Measurements from ENCODE around the gene VEGFC.

Gene VEGFC

DNA sequence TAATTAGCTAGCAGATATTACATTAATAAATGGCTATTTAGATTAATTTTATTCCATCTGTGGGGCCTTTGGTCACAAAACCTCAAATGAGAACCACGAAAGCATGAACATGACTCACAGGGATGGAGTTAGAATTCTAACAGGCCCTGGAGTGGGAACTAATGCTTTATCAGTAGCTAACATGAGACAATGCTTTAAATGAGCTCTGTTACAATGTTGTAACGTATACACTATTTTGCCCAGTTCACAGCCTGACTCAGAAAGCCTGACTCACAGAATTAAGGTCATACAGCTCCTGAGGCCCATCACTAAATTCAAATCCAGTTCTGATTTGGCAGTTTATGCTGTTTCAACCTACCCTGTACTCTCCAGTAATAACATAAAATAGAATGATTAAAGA, 23.2 kb downstream of the VEGFC start:
- no peaks in the 10 kb centered on the region; the same call in 1 of the 2 replicates for H3K4me1 ChIP-seq
- no peak for DNase-seq (ENCODE audit: low spot score in 2 of 2)
- no peak overlapping the region for H3K4me3 ChIP-seq
- in situ Hi-C loops (cut with MboI; ENCODE audit: low sequenced_read_pairs): no loop called here
- no peaks in the 10 kb centered on the region for H3K9me3 ChIP-seq
- H3K27me3 ChIP-seq (ENCODE audit: low read depth): no peaks in the 10 kb centered on the region
- no peaks in the 10 kb centered on the region for H3K36me3 ChIP-seq (replicated peaks)

DNA sequence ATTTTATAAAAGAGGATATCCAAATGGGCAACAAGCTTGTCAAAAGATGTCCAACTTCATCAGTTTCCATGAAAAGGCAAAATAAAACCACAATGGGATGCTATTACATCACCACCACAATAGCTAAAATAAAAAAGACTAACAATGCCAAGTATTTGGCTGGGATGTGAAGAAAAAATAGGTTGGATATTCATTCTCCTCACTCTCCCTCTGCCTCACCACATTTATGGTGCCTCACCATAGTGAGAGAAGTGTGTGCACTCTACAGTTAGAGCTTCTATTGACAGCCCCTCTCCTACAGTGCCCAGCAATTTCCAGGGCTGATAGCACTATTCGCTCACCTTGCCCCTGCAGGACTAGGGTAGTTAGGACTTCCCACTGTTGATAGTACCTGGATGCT, 25.5 kb downstream of the VEGFC start:
- no peaks in the 10 kb centered on the region; the same call in 1 of the 2 replicates for H3K4me1 ChIP-seq
- H3K36me3 ChIP-seq (replicated peaks): no peaks in the 10 kb centered on the region
- H3K4me3 ChIP-seq: no peak overlapping the region
- H3K27me3 ChIP-seq (ENCODE audit: low read depth): no peaks in the 10 kb centered on the region
- DNase-seq (ENCODE audit: low spot score in 2 of 2): no peak
- in situ Hi-C loops (cut with MboI; ENCODE audit: low sequenced_read_pairs): no loop called here
- H3K9me3 ChIP-seq: no peaks in the 10 kb centered on the region

DNA sequence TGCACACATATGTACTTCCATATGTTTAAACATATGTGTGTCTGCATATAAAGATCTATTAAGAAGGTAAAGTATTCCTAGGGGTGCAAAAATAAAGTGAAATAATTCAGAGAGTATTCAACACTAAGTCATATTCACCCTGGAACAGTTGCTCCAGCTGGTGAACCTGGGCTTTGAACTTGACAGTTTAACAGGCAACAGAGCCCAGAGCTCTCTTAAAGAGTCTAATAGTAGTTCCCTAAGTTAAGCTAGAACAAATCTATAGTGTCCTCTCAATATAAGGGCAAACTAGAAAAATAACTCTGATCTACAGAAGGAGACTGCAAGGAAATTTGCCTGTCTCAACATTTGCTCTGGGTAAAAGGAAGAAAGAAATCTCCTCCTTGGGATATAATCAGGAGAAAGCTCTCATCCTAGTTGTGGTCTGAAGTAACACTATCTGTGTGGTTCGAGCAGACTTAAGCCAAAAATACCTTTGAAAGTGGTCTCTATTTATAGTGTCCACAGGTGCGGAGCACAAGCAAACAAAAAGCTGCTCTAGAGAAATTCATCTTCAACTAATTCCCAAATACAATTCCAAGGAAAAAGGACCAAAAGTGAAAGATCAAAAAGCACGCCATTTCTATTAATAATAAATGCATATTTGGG, 29.9 kb downstream of the VEGFC start:
- in situ Hi-C loops (cut with MboI; ENCODE audit: low sequenced_read_pairs): no loop called here
- Histone ChIP-seq H3K4me3 (no peak overlapping the region), H3K36me3 (replicated peaks) (no peaks in the 10 kb centered on the region), H3K4me1 (no peaks in the 10 kb centered on the region), H3K9me3 (no peaks in the 10 kb centered on the region), H3K27me3 (ENCODE audit: low read depth) (no peaks in the 10 kb centered on the region)
- no peak for DNase-seq (ENCODE audit: low spot score in 2 of 2)

DNA sequence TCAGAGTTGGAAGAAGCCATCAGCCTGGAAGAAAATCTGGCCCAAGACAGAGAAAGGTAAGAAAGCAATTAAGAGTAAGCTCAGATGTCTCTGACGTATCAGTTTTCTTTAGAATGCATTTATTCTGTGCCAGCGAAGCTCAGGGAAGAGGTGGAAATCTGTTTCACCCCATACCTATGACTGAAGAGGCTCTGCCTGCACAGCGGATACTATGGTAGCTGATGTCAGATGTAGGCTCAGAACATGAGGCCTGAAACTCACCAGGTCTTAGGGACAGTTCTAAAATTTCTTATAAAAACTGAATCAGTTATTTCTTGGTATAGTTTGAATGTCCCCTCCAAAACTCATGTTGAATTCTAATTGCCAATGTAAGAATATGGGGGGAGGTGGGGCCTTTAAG, 30.9 kb downstream of the VEGFC start:
- Histone ChIP-seq H3K4me1 (no peaks in the 10 kb centered on the region), H3K27me3 (ENCODE audit: low read depth) (no peaks in the 10 kb centered on the region), H3K4me3 (no peak overlapping the region), H3K36me3 (replicated peaks) (no peaks in the 10 kb centered on the region), H3K9me3 (no peaks in the 10 kb centered on the region)
- in situ Hi-C loops (cut with MboI; ENCODE audit: low sequenced_read_pairs): no loop called here
- DNase-seq (ENCODE audit: low spot score in 2 of 2): no peak

DNA sequence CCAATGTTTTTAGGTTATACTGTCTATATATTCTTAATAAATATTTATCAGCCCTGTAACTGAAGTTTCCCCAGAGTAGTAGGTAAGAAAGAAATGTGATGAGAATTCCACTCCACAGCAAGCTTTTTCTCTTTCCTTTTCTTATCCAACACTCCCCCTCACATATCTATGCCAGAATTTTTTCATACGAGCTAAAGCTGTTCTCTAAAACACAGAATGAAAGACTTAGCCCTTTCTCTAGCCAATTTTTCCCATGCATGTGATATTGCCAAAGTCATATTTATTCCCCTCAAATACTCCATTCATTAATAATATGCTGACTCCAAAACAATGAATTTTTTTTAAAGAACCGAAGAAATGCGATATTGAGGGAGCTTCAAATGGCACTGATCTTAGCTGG, 32.3 kb downstream of the VEGFC start:
- no peak overlapping the region for H3K4me3 ChIP-seq
- no peaks in the 10 kb centered on the region for H3K9me3 ChIP-seq
- no peaks in the 10 kb centered on the region for H3K27me3 ChIP-seq (ENCODE audit: low read depth)
- no peaks in the 10 kb centered on the region for H3K4me1 ChIP-seq
- in situ Hi-C loops (cut with MboI; ENCODE audit: low sequenced_read_pairs): no loop called here
- no peak for DNase-seq (ENCODE audit: low spot score in 2 of 2)
- H3K36me3 ChIP-seq (replicated peaks): no peaks in the 10 kb centered on the region

DNA sequence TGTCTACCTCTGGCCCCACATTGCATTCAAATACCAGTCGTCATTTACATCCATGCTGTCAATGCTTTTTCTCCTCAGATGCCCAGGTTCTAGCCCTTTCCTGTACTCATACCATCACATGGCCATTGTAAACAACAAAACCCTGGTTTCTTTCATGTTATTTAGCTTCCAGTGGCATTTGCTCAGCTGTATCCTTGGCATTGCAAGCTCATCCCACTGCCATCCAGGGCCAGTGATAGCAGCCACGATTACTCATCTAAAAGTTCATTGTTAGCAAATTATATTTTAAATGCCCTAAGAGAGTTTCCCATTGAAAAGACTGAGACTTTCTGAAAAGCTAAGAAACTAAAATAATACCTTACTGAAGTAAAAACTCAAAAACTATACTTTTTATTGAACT, 34.0 kb downstream of the VEGFC start:
- H3K4me1 ChIP-seq: no peaks in the 10 kb centered on the region
- DNase-seq (ENCODE audit: low spot score in 2 of 2): no peak
- no peaks in the 10 kb centered on the region for H3K36me3 ChIP-seq (replicated peaks)
- no peak overlapping the region for H3K4me3 ChIP-seq
- no peaks in the 10 kb centered on the region for H3K27me3 ChIP-seq (ENCODE audit: low read depth)
- H3K9me3 ChIP-seq: no peaks in the 10 kb centered on the region
- in situ Hi-C loops (cut with MboI; ENCODE audit: low sequenced_read_pairs): no loop called here

DNA sequence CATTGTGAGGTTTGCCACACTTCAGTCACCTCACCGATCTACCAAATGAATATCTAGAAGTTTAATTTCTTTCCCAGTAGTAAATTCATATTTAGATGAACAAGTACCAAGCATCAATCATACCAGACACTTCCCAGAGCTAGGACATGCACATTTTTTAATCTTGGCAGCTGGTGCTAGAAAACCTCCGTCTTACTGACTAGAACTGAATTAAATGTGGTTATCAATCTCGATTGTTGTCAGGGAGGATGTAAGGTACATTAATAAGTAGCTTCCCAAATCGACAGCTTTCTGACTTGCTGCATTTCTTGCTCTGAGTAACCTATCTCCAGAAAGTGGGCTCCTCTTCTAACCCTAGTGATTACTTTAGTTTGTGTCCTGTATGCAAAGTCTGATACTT, 34.4 kb downstream of the VEGFC start:
- Histone ChIP-seq H3K9me3 (no peaks in the 10 kb centered on the region), H3K4me1 (no peaks in the 10 kb centered on the region), H3K36me3 (replicated peaks) (no peaks in the 10 kb centered on the region), H3K4me3 (no peak overlapping the region), H3K27me3 (ENCODE audit: low read depth) (no peaks in the 10 kb centered on the region)
- no peak for DNase-seq (ENCODE audit: low spot score in 2 of 2)
- in situ Hi-C loops (cut with MboI; ENCODE audit: low sequenced_read_pairs): no loop called here

DNA sequence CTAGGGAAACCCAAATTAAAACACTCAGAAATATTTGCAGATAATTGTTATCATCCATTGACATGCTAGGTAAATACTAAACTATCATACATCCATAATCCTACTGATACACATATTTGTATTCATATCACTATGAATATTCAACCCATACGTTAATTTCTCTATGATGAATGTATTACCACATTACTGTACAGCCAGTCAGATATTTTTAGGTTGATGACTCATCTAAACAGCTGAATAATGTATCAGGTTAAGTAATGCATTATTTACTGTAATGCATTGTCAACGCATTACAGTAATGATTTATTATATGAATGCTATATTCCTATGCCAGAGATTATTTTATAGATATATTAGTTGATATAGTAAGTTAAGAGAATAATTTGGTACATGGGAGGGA, 37.1 kb downstream of the VEGFC start:
- no peaks in the 10 kb centered on the region for H3K4me1 ChIP-seq
- no peak for DNase-seq (ENCODE audit: low spot score in 2 of 2)
- in situ Hi-C loops (cut with MboI; ENCODE audit: low sequenced_read_pairs): no loop called here
- no peaks in the 10 kb centered on the region for H3K27me3 ChIP-seq (ENCODE audit: low read depth)
- H3K9me3 ChIP-seq: no peaks in the 10 kb centered on the region
- H3K4me3 ChIP-seq: no peak overlapping the region
- H3K36me3 ChIP-seq (replicated peaks): no peaks in the 10 kb centered on the region

DNA sequence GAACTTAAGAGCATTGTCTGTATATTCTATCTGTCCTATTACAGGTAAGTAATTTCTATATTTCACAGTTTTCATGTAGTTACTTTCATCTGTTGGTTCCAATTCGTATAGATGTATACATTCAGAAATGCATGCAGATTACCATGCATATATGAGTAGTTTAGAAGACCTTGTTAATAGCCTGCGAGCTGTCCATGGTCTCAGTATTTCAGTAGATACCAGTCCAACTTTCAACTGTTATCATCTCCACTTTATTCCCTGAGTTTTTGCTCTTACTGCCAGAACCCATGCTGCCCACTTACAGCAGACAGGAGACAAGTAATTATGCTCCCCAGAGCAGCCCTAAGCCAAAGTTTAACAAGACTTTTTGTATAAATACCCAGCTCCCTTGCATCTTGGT, 37.7 kb downstream of the VEGFC start:
- no peak for DNase-seq (ENCODE audit: low spot score in 2 of 2)
- H3K4me3 ChIP-seq: no peak overlapping the region
- H3K4me1 ChIP-seq: no peaks in the 10 kb centered on the region
- in situ Hi-C loops (cut with MboI; ENCODE audit: low sequenced_read_pairs): no loop called here
- H3K9me3 ChIP-seq: no peaks in the 10 kb centered on the region
- H3K27me3 ChIP-seq (ENCODE audit: low read depth): no peaks in the 10 kb centered on the region
- no peaks in the 10 kb centered on the region for H3K36me3 ChIP-seq (replicated peaks)

DNA sequence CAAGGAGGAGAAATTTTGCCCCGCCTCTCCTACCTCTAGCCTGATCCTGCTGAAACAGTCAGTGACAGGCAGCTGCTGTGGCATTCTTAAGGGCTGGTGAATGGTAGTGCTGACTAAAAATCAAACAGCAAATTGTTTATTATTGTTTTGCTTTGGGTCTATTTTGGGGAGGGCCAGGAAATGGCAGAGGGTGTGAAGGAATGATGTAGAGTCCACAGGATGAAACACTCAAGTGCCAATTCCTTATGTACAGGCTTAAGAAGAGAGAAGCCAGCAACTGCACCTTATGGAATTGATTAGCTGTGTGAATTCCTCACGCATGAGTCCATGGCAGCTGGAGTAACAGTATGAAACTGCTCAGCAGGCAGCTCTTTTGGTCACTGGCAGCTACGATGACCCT, 39.7 kb downstream of the VEGFC start:
- Histone ChIP-seq H3K4me1 (no peaks in the 10 kb centered on the region), H3K4me3 (no peak overlapping the region), H3K9me3 (no peaks in the 10 kb centered on the region), H3K27me3 (ENCODE audit: low read depth) (no peaks in the 10 kb centered on the region), H3K36me3 (replicated peaks) (no peaks in the 10 kb centered on the region)
- no peak for DNase-seq (ENCODE audit: low spot score in 2 of 2)
- in situ Hi-C loops (cut with MboI; ENCODE audit: low sequenced_read_pairs): no loop called here

DNA sequence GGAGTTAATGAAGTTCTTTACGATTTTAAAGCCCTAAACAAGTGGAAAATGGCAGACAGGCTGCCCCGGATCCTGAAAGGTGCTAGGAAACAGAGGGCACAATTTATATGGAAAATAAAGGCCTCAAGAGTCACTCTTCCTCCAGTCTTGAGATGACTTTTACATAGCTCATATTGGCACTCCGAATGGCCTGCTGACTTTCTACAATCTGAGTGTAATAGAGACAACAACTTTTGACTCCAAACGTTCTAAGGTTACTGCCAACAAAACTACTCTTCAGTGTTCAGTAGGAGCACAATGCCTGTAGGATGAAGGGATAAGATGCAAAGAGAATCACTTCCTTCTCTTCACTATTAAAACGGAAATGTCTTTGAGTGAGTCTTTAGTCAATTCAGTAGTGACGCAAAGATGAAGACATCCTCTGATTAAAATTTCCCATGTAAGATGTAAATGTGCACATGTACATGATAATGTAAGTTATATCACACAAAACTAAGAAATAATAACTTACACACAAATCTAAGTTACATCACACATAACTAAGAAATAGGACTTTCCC, 40.5 kb downstream of the VEGFC start:
- H3K4me3 ChIP-seq: no peak overlapping the region
- no peaks in the 10 kb centered on the region for H3K27me3 ChIP-seq (ENCODE audit: low read depth)
- H3K36me3 ChIP-seq (replicated peaks): no peaks in the 10 kb centered on the region
- in situ Hi-C loops (cut with MboI; ENCODE audit: low sequenced_read_pairs): no loop called here
- H3K4me1 ChIP-seq: no peaks in the 10 kb centered on the region
- H3K9me3 ChIP-seq: no peaks in the 10 kb centered on the region
- DNase-seq (ENCODE audit: low spot score in 2 of 2): no peak

DNA sequence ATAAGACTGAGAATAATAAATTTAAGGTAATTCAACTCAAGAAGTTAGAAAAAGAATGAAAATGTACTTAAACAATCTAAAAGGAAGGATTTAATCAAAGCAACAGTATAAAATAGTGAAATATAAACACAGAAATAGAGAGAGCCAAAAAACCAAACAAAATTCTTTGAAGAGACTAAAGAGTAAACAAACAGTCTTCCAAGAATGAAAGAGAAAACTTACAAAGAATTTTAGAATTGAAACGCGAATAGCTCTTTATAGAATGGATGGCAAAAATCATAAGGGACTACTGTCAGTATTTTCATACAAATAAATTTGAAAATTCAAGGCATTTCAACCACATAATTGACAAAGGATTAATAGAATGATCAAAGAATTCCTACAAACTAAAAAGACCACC, 41.7 kb downstream of the VEGFC start:
- H3K27me3 ChIP-seq (ENCODE audit: low read depth): no peaks in the 10 kb centered on the region
- no peaks in the 10 kb centered on the region for H3K9me3 ChIP-seq
- no peak overlapping the region for H3K4me3 ChIP-seq
- DNase-seq (ENCODE audit: low spot score in 2 of 2): no peak
- no peaks in the 10 kb centered on the region for H3K4me1 ChIP-seq
- in situ Hi-C loops (cut with MboI; ENCODE audit: low sequenced_read_pairs): no loop called here
- no peaks in the 10 kb centered on the region for H3K36me3 ChIP-seq (replicated peaks)

DNA sequence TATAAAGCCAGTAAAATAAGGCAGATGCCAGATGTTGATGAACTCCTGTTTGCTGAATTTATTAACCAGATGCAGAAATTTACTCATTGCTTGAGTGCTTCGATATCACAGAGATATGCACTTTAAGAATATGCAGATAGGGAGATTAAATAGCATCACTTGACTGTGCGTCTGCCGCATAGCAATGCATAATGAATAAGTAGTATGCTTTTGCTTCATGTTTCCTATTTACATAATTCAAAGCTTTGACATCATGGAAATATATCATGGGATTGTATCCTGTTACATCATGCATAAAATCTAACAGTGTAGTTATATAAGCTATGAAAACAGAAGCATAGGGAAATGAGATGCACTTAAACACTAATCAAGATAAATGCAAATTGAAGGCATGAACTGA, 45.9 kb downstream of the VEGFC start:
- no peaks in the 10 kb centered on the region for H3K36me3 ChIP-seq (replicated peaks)
- DNase-seq (ENCODE audit: low spot score in 2 of 2): no peak
- no peaks in the 10 kb centered on the region for H3K4me1 ChIP-seq
- in situ Hi-C loops (cut with MboI; ENCODE audit: low sequenced_read_pairs): no loop called here
- H3K27me3 ChIP-seq (ENCODE audit: low read depth): no peaks in the 10 kb centered on the region
- H3K9me3 ChIP-seq: no peaks in the 10 kb centered on the region
- H3K4me3 ChIP-seq: no peak overlapping the region

DNA sequence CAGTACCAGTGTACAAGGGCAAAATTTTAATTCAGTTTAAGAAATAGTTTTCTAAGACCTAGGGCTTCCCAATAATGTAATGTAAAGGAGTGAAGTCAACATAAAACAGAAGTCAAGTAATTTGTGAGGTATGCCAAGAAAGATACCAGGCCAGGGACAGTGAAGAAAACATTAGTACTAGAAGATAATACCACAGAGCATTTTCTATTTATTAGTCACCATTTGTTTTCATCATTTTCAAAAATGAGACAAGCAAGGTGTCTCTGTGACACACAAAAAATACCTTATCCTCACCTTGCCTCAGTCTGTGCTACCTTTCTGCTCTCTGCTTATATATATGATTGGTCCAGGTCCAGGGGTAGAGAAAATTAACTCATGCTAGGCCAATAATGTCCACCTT, 46.8 kb downstream of the VEGFC start:
- DNase-seq (ENCODE audit: low spot score in 2 of 2): no peak
- H3K27me3 ChIP-seq (ENCODE audit: low read depth): no peaks in the 10 kb centered on the region
- H3K9me3 ChIP-seq: no peaks in the 10 kb centered on the region
- in situ Hi-C loops (cut with MboI; ENCODE audit: low sequenced_read_pairs): no loop called here
- no peaks in the 10 kb centered on the region for H3K36me3 ChIP-seq (replicated peaks)
- no peaks in the 10 kb centered on the region for H3K4me1 ChIP-seq
- no peak overlapping the region for H3K4me3 ChIP-seq

DNA sequence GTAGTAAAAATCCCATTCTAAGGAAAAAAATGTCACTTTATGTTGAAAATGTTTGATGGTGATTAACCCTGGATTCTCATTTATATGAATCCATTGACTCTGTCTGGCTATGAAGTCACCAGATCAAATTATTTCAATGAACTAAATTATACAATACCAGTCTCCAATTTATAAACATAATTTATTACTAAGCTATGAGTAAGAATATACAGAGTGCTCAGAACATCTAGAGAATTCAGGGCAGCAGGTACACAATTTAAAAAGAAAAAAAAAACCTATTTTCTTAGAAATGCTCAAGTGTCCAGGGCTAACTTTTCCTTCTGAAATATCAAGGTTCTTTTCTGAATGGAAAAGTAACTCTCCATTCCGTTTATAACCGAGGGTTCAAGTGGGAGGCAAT, 48.6 kb downstream of the VEGFC start:
- in situ Hi-C loops (cut with MboI; ENCODE audit: low sequenced_read_pairs): no loop called here
- Histone ChIP-seq H3K4me3 (no peak overlapping the region), H3K4me1 (no peaks in the 10 kb centered on the region), H3K9me3 (no peaks in the 10 kb centered on the region), H3K36me3 (replicated peaks) (no peaks in the 10 kb centered on the region), H3K27me3 (ENCODE audit: low read depth) (no peaks in the 10 kb centered on the region)
- DNase-seq (ENCODE audit: low spot score in 2 of 2): no peak

All from HAP-1 (cell line).